ENCODE data around the gene KCNQ1. TPM values are rescaled to one million over a fixed set of nuclear protein-coding genes. Genes with fewer than 3 reads are reported as not detected.

KCNQ1 gene
- total and polyA plus RNA-seq, 2 donors (not counting 3 experiments of a cell fraction or from before 2014, with no cell fraction given): 0.07 to 0.09 TPM

GRCh38 chr11:2662430-2663299, 217.9 kb downstream of the KCNQ1 start:
- no peaks in the 10 kb centered on the region for H3K9me1 ChIP-seq (replicated peaks; ENCODE audit: control insufficient read depth, extremely low read depth, insufficient read depth, low read length)
- no TSS peak for BruUV-seq (replicated peaks)
- no peak overlapping the region for H3K4me3 ChIP-seq (replicated peaks in 1 of 3; ENCODE audit: insufficient read depth in 1 of 3, low read depth in 1 of 3, low read length in 3 of 3)
- H3K9me3 ChIP-seq (replicated peaks; ENCODE audit: control insufficient read depth, insufficient read depth, low read length): peaks cover 4% of the 10 kb centered on the region
- no peak overlapping the region for H3K9ac ChIP-seq (replicated peaks; ENCODE audit: extremely low read depth, insufficient read depth, low read length)
- no peaks in the 10 kb centered on the region for H4K20me1 ChIP-seq (replicated peaks; ENCODE audit: control insufficient read depth, extremely low read depth, insufficient read depth, low read length)
- DNase-seq (ENCODE audit: low read depth, low spot score): no peak
- CTCF ChIA-PET: no interaction called here
- H3K27me3 ChIP-seq (ENCODE audit: control insufficient read depth in 2 of 2, insufficient read depth in 2 of 2, low read length in 2 of 2): no peaks in the 10 kb centered on the region
- FAIRE-seq: no peak
- dilution Hi-C loops (cut with MboI; ENCODE audit: extremely low pct_ligation_motif_present, low sequenced_read_pairs): no loop called here
- no peaks in the 10 kb centered on the region for H3K36me3 ChIP-seq (ENCODE audit: control insufficient read depth in 2 of 2, extremely low read depth in 1 of 2, insufficient read depth in 2 of 2, low read length in 2 of 2)
- H3K79me2 ChIP-seq (ENCODE audit: control insufficient read depth, insufficient read depth, low read length): no peaks in the 10 kb centered on the region
- no peak overlapping the region for H3K4me2 ChIP-seq (ENCODE audit: insufficient read depth, low read length)
- no peak overlapping the region for H3K27ac ChIP-seq (ENCODE audit: insufficient read depth, low read depth, low read length)
- POLR2A ChIA-PET: no interaction called here
- no peak for TF ChIP-seq JUN (IDR thresholded peaks at IDR 0.05; ENCODE audit: borderline replicate concordance, insufficient read depth, insufficient read length, low read depth)
- no peak for TF ChIP-seq MYC (IDR thresholded peaks at IDR 0.05; ENCODE audit: low read depth, low read length)
- TF ChIP-seq FOS (IDR thresholded peaks at IDR 0.05; ENCODE audit: borderline replicate concordance, insufficient read depth, low read length): no peak
- TF ChIP-seq EZH2 (IDR thresholded peaks at IDR 0.05; ENCODE audit: borderline replicate concordance, low read depth, low read length, severe bottlenecking): no peak
- no peak for TF ChIP-seq GATA2 (IDR thresholded peaks at IDR 0.05; ENCODE audit: insufficient read depth, insufficient read length, low read depth, low read length)
- TF ChIP-seq, protein P1, sequence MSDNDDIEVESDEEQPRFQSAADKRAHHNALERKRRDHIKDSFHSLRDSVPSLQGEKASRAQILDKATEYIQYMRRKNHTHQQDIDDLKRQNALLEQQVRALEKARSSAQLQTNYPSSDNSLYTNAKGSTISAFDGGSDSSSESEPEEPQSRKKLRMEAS (IDR thresholded peaks at IDR 0.05; ENCODE audit: insufficient read depth, insufficient read length): no peak
- TF ChIP-seq, protein P2, sequence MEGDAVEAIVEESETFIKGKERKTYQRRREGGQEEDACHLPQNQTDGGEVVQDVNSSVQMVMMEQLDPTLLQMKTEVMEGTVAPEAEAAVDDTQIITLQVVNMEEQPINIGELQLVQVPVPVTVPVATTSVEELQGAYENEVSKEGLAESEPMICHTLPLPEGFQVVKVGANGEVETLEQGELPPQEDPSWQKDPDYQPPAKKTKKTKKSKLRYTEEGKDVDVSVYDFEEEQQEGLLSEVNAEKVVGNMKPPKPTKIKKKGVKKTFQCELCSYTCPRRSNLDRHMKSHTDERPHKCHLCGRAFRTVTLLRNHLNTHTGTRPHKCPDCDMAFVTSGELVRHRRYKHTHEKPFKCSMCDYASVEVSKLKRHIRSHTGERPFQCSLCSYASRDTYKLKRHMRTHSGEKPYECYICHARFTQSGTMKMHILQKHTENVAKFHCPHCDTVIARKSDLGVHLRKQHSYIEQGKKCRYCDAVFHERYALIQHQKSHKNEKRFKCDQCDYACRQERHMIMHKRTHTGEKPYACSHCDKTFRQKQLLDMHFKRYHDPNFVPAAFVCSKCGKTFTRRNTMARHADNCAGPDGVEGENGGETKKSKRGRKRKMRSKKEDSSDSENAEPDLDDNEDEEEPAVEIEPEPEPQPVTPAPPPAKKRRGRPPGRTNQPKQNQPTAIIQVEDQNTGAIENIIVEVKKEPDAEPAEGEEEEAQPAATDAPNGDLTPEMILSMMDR (IDR thresholded peaks at IDR 0.05; ENCODE audit: extremely low read depth in 1 of 2, insufficient read depth in 1 of 2, low read depth in 1 of 2, low read length in 2 of 2): no peak
- no peak for TF ChIP-seq POLR2AphosphoS5 (IDR thresholded peaks at IDR 0.05; ENCODE audit: insufficient read depth, low read depth, low read length)
- TF ChIP-seq POLR2A (IDR thresholded peaks at IDR 0.05; ENCODE audit: low read depth, low read length): no peak
- H3K4me1 ChIP-seq (ENCODE audit: control insufficient read depth, extremely low read depth, insufficient read depth, low read length): no peaks in the 10 kb centered on the region
- intact Hi-C loops (cut with micrococcal nuclease): no loop called here
- no peak overlapping the region for H2AFZ ChIP-seq (ENCODE audit: low read depth, low read length)
